ENCODE data around the gene DPEP2. TPM values are rescaled to one million over a fixed set of nuclear protein-coding genes. Genes with fewer than 3 reads are reported as not detected.

The DPEP2 gene
- total and polyA plus RNA-seq, 2 experiments from 2014 or later, result not detected

GRCh38 chr16:67988675-67989074 is 10.6 kb downstream of the DPEP2 start:
- Mint-ChIP-seq H3K36me3 (ENCODE audit: low read depth) (no peaks in the 10 kb centered on the region), H3K4me3 (no peak overlapping the region), H3K27ac (no peak overlapping the region), H3K27me3 (ENCODE audit: insufficient read depth, low read depth, poor library complexity) (peaks cover 18% of the 10 kb centered on the region), H3K4me1 (no peaks in the 10 kb centered on the region), H3K9me3 (peaks cover 4% of the 10 kb centered on the region; the same call in 1 of the 3 replicates)
- Histone ChIP-seq H3K27ac (ENCODE audit: low read depth) (no peak overlapping the region), H3F3A (replicated peaks; ENCODE audit: low read depth) (no peaks in the 10 kb centered on the region), H3K36me3 (ENCODE audit: insufficient read depth) (no peaks in the 10 kb centered on the region), H3K4me2 (no peak overlapping the region), H2AFZ (no peak overlapping the region), H3K9me2 (ENCODE audit: insufficient read depth) (peaks cover 3% of the 10 kb centered on the region; the same call in 1 of the 2 replicates), H3K4me1 (ENCODE audit: insufficient read depth) (no peaks in the 10 kb centered on the region), H3K79me2 (replicated peaks; ENCODE audit: insufficient read depth) (no peaks in the 10 kb centered on the region), H3K4me3 (no peak overlapping the region), H4K20me1 (replicated peaks; ENCODE audit: insufficient read depth) (no peaks in the 10 kb centered on the region), H3K27me3 (ENCODE audit: insufficient read depth) (peaks cover 3% of the 10 kb centered on the region; the same call in 1 of the 2 replicates)
- no peak for TF ChIP-seq CREB1 (CRISPR knock-in tag; IDR thresholded peaks at IDR 0.05; ENCODE audit: low read depth)
- DNase-seq (ENCODE audit: low spot score) (no peak), ATAC-seq (no peak)

DNA sequence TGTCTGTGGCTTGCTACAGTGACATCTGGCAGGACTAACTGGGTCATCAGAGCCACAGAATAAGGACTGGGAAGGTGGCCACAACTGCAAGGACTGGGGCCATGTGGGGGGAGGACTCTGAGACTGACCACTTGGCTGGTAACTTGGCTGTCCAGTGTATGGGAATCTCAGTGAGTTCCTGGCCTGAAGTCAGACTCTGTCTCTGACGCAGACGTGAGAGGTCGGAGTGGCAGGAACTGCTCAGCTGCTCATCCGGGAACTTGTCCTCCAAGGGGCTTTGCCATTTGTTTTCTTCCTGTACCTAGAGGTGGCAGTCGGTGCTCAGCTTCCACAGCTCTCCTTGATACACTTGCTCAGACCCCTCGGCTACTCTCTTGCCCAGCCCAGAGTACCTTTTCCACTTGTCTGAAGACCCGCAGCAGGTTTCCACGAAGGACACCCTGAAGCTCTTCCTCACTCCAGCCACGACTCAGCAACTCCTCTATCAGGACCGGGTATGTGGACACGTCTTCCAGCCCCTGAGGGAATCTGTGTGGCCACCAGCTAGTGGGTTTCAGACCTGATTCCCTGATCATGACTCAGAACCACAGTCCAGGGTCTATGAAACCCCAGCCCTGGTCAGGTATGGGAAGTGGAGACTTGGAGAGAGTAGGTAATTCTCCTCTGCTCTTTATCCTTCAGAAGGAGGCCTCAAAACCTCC is 11.7 kb downstream of the DPEP2 start:
- Mint-ChIP-seq H3K36me3 (ENCODE audit: low read depth) (no peaks in the 10 kb centered on the region), H3K4me1 (peaks cover 8% of the 10 kb centered on the region; the same call in 1 of the 3 replicates), H3K4me3 (no peak overlapping the region), H3K27ac (no peak overlapping the region), H3K9me3 (peaks cover 9% of the 10 kb centered on the region), H3K27me3 (ENCODE audit: insufficient read depth, low read depth, poor library complexity) (peaks cover 22% of the 10 kb centered on the region)
- peaks cover 3% of the 10 kb centered on the region; the same call in 1 of the 2 replicates for H3K9me2 ChIP-seq (ENCODE audit: insufficient read depth)
- H3K4me3 ChIP-seq, result no peak overlapping the region
- TF ChIP-seq EZH2 (IDR thresholded peaks at IDR 0.05; ENCODE audit: low read depth, unreplicated experiment) (no peak), ZNF114 (CRISPR knock-in tag; IDR thresholded peaks at IDR 0.05) (no peak)
- peaks cover 3% of the 10 kb centered on the region; the same call in 1 of the 2 replicates for H3K27me3 ChIP-seq (ENCODE audit: insufficient read depth)
- DNase-seq (ENCODE audit: low spot score), result no peak
- no peaks in the 10 kb centered on the region for H3F3A ChIP-seq (replicated peaks; ENCODE audit: low read depth)
- H3K27ac ChIP-seq (ENCODE audit: low read depth), result no peak overlapping the region
- ATAC-seq, result no peak
- H2AFZ ChIP-seq, result no peak overlapping the region
- no peaks in the 10 kb centered on the region for H4K20me1 ChIP-seq (replicated peaks; ENCODE audit: insufficient read depth)
- H3K79me2 ChIP-seq (replicated peaks; ENCODE audit: insufficient read depth), result no peaks in the 10 kb centered on the region
- no peak overlapping the region for H3K4me2 ChIP-seq
- H3K36me3 ChIP-seq (ENCODE audit: insufficient read depth), result no peaks in the 10 kb centered on the region
- no peaks in the 10 kb centered on the region for H3K4me1 ChIP-seq (ENCODE audit: insufficient read depth)

GRCh38 chr16:67986949-67987348 is 12.3 kb downstream of the DPEP2 start:
- Mint-ChIP-seq H3K9me3 (peaks cover 11% of the 10 kb centered on the region), H3K4me3 (no peak overlapping the region), H3K36me3 (ENCODE audit: low read depth) (no peaks in the 10 kb centered on the region), H3K4me1 (peaks cover 8% of the 10 kb centered on the region; the same call in 1 of the 3 replicates), H3K27ac (no peak overlapping the region), H3K27me3 (ENCODE audit: insufficient read depth, low read depth, poor library complexity) (peaks cover 18% of the 10 kb centered on the region)
- no peaks in the 10 kb centered on the region for H3K27me3 ChIP-seq (ENCODE audit: insufficient read depth)
- no peaks in the 10 kb centered on the region for H3K79me2 ChIP-seq (replicated peaks; ENCODE audit: insufficient read depth)
- no peak for ATAC-seq
- H4K20me1 ChIP-seq (replicated peaks; ENCODE audit: insufficient read depth), result no peaks in the 10 kb centered on the region
- H3K27ac ChIP-seq (ENCODE audit: low read depth), result no peak overlapping the region
- H3K36me3 ChIP-seq (ENCODE audit: insufficient read depth), result no peaks in the 10 kb centered on the region
- H2AFZ ChIP-seq, result no peak overlapping the region
- peaks cover 3% of the 10 kb centered on the region; the same call in 1 of the 2 replicates for H3K9me2 ChIP-seq (ENCODE audit: insufficient read depth)
- H3F3A ChIP-seq (replicated peaks; ENCODE audit: low read depth), result no peaks in the 10 kb centered on the region
- DNase-seq (ENCODE audit: low spot score), result no peak
- no peak overlapping the region for H3K4me3 ChIP-seq
- H3K4me2 ChIP-seq, result no peak overlapping the region
- TF ChIP-seq ZNF114 (CRISPR knock-in tag; IDR thresholded peaks at IDR 0.05), result no peak
- TF ChIP-seq, protein P1, sequence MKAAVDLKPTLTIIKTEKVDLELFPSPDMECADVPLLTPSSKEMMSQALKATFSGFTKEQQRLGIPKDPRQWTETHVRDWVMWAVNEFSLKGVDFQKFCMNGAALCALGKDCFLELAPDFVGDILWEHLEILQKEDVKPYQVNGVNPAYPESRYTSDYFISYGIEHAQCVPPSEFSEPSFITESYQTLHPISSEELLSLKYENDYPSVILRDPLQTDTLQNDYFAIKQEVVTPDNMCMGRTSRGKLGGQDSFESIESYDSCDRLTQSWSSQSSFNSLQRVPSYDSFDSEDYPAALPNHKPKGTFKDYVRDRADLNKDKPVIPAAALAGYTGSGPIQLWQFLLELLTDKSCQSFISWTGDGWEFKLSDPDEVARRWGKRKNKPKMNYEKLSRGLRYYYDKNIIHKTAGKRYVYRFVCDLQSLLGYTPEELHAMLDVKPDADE (IDR thresholded peaks at IDR 0.05), result no peak
- no peaks in the 10 kb centered on the region for H3K4me1 ChIP-seq (ENCODE audit: insufficient read depth)

Data from GM23338 (cell line).